C1 segment of cervical spinal cord (tissue), 14 donors: ENCODE results near the gene PRPF18.

Experiments used
- DNase-seq, 14 donors: peaks; one replicate each; lab custom pipeline; 2025; lab: John Stamatoyannopoulos, UW

The PRPF18 gene

DNA sequence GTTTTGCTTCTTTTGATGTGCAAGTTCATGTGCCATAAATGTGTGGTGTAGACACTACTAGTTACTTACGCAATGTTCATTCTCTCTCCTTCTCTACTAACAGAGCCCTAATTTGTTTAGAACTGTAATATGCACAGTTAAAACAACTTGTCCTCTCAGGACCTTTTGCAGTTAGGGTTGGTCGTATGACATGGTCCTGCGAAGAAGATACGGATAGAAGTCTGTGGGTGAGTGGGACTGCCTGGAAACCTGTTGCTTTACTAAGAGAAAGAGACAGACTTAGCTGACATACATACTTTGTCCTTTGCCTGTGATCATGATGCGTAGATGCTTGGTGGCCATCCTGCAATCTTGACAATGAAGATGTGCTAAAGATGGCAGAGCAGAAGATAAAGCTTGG lies 51.1 kb downstream of the PRPF18 start:
- DNase-seq, result no peak

DNA sequence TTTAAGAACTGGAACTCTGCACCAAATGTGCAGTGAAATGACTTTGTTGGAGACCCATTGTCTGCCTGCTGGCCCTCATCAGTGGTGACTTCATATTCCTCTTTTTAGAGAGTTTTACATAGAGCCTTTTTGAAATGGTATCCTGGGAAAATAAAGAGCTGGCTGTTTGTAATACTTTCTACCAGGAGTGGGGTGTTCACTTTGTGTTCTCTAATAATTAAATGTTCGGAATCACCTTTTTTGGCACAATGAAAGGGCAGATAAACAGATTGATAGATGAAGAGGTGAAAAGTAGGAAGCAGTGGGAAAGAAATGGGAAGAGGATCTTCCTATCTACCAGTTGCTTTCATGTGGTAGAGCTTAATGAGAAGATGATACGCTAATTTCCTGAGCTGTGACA lies 55.5 kb downstream of the PRPF18 start:
- no peak for DNase-seq

- DNase-seq, result no peak
Measured at GRCh38 chr10:13643016-13643415, 56.3 kb downstream of the PRPF18 start.

DNA sequence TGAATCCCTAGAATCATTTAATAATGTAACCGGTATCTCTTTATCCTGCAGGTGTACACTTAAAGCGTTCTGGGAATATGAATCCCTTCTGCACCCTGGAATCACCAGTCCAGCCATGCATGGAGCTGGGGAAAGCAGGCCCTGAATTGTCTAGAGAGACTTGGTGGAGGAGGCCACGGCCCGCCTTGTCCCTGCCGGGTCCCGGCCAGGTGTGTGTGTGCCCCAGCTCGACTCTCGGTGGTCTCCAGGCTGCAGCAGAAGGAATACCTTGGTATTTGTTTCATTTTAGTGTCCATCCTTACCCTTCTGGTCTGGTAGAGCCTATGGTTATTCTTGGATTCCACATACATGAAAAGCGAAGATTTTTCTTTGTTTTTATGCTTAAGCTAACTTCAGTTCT lies 58.1 kb downstream of the PRPF18 start:
- no peak for DNase-seq

DNA sequence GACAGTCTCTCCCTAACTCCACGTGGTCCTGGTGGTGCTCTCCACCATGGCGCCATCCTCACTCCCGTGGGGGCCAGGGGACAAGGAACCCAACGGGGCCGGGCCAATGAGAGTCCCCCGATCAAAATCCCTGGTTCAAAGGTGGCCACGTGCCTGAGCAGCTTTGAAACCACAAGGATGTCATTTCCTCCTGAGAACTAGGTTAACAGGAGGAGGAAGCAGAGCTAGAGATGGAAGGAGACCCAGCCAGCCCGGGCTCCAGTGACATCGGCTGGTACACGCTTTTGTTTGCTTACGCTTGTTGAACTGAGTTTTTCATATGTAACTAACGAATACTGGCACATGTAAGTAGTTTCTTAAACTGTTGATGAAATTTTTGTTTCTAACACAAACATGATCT lies 61.7 kb downstream of the PRPF18 start:
- no peak for DNase-seq

GRCh38 chr10:13649844-13650520 lies 63.2 kb downstream of the PRPF18 start:
- DNase-seq, result no peak

- DNase-seq, result no peak
Measured at GRCh38 chr10:13650961-13651360, 64.2 kb downstream of the PRPF18 start.

DNA sequence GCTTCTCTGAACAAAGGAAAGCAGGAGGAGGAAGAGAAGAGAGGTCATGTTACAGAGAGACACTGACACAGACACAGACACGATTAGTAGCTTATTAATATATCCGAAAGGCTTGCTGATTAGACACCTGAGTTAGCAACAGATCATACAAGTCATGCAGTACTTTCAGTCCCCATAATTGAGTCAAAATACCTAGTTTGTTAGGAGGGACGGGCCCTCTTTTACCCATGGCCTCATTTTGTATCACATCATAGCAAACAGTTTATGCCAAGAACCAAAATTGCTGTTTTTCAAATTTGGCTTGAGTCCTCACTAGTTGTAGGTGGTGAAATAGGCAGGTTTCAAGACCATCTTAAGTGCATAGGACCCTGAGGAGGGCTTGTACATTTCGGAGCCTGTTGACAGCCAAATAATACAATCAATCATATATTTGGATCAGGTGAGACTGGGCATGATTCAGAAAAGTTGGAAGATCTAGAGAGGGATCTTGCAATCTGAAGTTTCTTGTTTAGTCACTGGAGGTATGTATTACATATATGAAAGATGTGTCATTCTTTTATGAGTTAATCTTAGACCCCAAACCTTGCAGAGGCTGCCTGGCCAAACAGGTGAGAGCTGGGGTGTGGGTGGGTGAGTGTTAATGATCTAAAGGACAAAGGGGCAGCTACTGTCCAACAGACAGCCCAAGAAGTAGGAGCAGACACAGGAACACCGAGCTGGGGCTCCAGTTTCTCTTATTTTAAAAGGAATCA lies 65.4 kb downstream of the PRPF18 start:
- no peak for DNase-seq

DNA sequence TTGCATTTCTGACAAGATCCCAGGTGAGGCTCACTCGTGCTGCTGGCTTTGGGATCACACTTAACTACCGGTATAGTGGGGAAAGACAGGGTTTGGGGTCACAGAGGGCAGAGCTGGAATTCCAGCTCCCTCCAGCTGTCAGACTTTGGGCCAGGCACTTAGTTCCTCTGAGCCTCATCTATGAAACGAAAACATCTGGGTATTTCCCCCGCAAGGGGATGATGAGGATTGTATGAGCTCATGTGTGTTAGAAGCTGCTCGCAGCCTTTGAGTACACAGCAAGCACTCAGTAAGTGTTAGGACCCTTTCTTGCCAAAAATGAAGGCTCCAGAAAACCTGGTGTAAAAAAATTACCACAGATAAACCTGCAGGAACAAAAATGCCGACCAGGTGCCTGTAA lies 66.1 kb downstream of the PRPF18 start:
- no peak for DNase-seq

DNA sequence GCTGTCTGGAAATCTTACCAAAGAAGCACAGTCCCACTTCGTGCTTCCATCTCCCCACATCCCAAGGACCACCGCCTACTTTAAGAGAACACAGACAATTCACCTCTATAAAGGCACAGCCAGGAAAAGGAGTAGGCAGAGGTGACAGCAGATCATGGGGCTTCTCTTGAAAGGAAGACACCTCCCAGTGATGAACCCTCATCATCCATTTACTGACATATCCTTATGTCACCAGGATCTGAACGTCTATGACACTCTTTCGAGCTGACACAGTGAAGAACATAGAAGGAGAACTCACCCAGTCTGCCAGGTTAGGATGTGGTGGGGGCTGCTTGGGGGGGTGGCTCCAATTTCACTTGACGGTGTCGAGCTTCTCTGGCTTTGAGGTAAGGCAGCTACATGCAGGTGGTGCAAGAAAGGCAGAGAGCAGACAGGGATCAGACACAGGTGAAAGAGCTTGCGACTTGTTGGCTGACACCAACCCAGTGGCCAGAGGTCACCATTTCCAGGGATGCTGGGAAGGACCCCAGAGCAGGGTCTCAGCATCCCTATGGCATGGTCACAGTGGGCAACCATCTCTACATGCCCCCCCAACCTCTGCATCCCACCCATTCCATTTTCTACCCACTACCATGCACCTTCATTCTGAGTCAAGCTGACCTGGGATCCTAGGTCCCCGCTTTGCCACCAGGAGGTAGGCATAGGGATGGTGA lies 67.5 kb downstream of the PRPF18 start:
- DNase-seq, result no peak

DNA sequence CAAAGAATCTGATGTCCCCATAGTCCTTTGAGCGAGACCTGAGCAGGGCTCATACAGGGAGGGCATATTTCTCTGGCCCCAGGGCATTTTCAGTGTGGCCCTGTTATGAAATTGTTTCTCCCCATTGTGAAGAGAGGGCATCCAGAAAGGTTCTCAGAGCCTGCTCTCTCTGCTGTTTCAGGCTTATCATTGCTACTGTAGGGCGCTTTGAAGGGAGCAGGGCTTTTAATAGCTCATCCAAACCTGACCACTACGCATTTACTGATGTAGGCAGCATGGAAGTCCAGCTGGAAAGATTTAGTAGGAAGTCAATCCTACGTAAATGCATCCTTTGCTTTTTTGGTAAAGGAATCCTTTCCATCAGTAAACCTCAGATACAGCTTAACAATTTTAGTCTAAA lies 68.1 kb downstream of the PRPF18 start:
- DNase-seq, result no peak

GRCh38 chr10:13656337-13657100 lies 69.8 kb downstream of the PRPF18 start:
- no peak for DNase-seq

GRCh38 chr10:13657101-13657680 lies 70.4 kb downstream of the PRPF18 start:
- no peak for DNase-seq

- peak in 2 of 14 donors; percentile 15 for DNase-seq
Measured at GRCh38 chr10:13658264-13658663, 71.5 kb downstream of the PRPF18 start.

GRCh38 chr10:13658871-13659685 lies 72.3 kb downstream of the PRPF18 start:
- peak in 11 of 14 donors; percentile 27 to 67 (median 52) for DNase-seq

DNA sequence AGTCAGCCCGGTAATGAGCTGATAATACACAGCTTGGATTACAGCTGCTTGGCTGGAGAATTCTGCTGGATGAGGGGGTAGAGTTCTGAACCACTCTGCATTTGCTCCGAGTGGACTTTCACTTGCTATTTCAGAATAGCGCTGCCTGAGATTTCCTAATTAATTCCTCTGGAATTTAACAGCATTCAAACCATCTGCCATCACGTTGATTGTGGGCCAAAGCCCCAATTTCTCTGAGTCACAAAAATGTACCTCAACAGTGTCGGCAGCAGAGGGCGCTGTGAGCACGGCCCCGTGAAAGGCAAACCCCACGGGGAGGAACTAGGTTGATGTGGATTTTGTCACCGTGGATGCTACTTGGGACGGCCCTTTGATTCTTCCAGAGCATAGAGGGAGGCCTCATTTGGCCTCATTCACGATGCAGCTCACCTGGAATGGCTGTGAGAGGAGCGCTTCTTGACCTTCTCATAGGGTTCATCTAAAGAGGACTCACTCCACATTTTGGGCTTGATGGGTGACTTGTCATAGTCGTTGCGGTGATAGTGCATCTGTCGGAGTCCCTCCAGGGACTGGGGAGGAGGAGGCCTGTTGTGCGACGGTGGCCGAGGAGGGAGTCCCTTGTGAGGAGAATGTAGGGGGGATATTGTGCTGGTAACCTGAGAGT lies 73.3 kb downstream of the PRPF18 start:
- peak in 12 of 14 donors; percentile 7 to 72 (median 51) for DNase-seq

- no peak for DNase-seq
Measured at GRCh38 chr10:13660551-13660920, 73.8 kb downstream of the PRPF18 start.

DNA sequence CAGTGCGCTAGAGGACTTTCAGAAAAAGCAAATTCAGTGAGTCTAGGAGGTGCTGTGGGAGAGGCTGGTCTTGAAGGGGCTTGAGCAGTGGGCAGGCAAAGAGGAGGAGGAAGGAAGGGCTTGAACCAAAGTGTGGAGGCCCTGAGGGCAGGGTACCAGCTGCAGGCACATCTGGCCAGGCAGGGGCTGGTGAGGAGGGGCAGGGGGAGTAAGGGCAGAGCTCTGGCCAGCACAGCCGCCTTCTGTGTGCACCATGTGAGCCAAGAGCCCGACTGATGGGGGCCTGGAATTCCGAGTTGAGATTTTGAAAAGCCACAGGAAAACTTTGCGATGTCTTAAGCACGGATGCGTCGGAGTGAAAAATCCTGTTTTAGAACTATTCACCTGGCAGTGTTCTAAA lies 74.5 kb downstream of the PRPF18 start:
- no peak for DNase-seq

GRCh38 chr10:13665516-13666262 lies 78.9 kb downstream of the PRPF18 start:
- DNase-seq, result no peak
